CD14-positive monocyte (primary cell): ENCODE data around the gene CTNNAL1. TPM values are rescaled to one million over a fixed set of nuclear protein-coding genes. Genes with fewer than 3 reads are reported as not detected.

Experiments
- DNase-seq, 3 donors: peaks; one replicate each; pipeline ENCODE4 v3.0.0-alpha.2; 2011 to 2022
- H2AFZ ChIP-seq: 2 replicates; pipeline ENCODE4 v1.6.0; 2012; ENCODE audit warnings: mild to moderate bottlenecking, low read depth, low read length, inconsistent platforms; ENCODE audit not compliant: insufficient read depth, poor library complexity, severe bottlenecking
- H3K27ac ChIP-seq, 2 donors: 1 replicate in 1 of 2; 2 replicates in 1 of 2; pipeline ENCODE4 v1.5.1; 2012 to 2013; ENCODE audit warnings: low read length in 2 of 2, control low read depth in 1 of 2, inconsistent platforms in 1 of 2, low read depth in 1 of 2, mild to moderate bottlenecking in 1 of 2
- H3K27me3 ChIP-seq, 2 donors: one replicate each; pipeline versions ENCODE4 v1.6.0 to v1.6.1; 2011 to 2013; ENCODE audit warnings: low read length in 2 of 2; ENCODE audit not compliant: control insufficient read depth in 2 of 2, insufficient read depth in 2 of 2
- H3K36me3 ChIP-seq, 2 donors: replicated peaks in 1 of 2; 1 replicate in 1 of 2; 2 replicates in 1 of 2; pipeline versions ENCODE4 v1.5.1 to v1.6.1; 2012 to 2013; ENCODE audit warnings: low read length in 2 of 2, control low read depth in 1 of 2, inconsistent platforms in 1 of 2, mild to moderate bottlenecking in 1 of 2; ENCODE audit not compliant: insufficient read depth in 2 of 2, control insufficient read depth in 1 of 2
- H3K4me1 ChIP-seq, 2 donors: 1 replicate in 1 of 2; 2 replicates in 1 of 2; pipeline versions ENCODE4 v1.5.1 to v1.6.1; 2012 to 2013; ENCODE audit warnings: low read length in 2 of 2, control low read depth in 1 of 2, inconsistent platforms in 1 of 2, mild to moderate bottlenecking in 1 of 2, moderate library complexity in 1 of 2; ENCODE audit not compliant: insufficient read depth in 2 of 2, control insufficient read depth in 1 of 2
- H3K4me2 ChIP-seq: replicated peaks from 2 replicates; pipeline ENCODE3; 2012; ENCODE audit warnings: low read length, moderate library complexity, mild to moderate bottlenecking; ENCODE audit not compliant: poor library complexity, severe bottlenecking; ENCODE audit errors: extremely low read depth
- H3K4me3 ChIP-seq, 3 experiments: fragments of 200-600 bp in 1 of 3; sonication (generic) in 1 of 3; replicated peaks in 1 of 3; 1 replicate in 2 of 3; 2 replicates in 1 of 3; pipeline ENCODE4 v1.5.1; 2011 to 2013; ENCODE audit warnings: low read length in 3 of 3, mild to moderate bottlenecking in 3 of 3, control low read depth in 2 of 3, low read depth in 2 of 3, inconsistent platforms in 1 of 3, moderate library complexity in 1 of 3
- H3K79me2 ChIP-seq: 2 replicates; pipeline ENCODE4 v1.6.0; 2012; ENCODE audit warnings: mild to moderate bottlenecking, control low read depth, inconsistent platforms, low read length, moderate library complexity; ENCODE audit not compliant: insufficient read depth
- H3K9ac ChIP-seq: 2 replicates; pipeline ENCODE4 v1.6.0; 2017; ENCODE audit warnings: low read length, mild to moderate bottlenecking; ENCODE audit not compliant: insufficient read depth, poor library complexity, severe bottlenecking
- H3K9me3 ChIP-seq, 2 donors: replicated peaks in 1 of 2; 1 replicate in 1 of 2; 2 replicates in 1 of 2; pipeline versions ENCODE4 v1.5.1 to v1.6.1; 2012 to 2013; ENCODE audit warnings: low read length in 2 of 2, control low read depth in 1 of 2; ENCODE audit not compliant: control insufficient read depth in 1 of 2, insufficient read depth in 1 of 2
- H4K20me1 ChIP-seq: 2 replicates; pipeline ENCODE4 v1.6.0; 2012; ENCODE audit warnings: mild to moderate bottlenecking, low read length, control low read depth, moderate library complexity; ENCODE audit not compliant: insufficient read depth
- H3K27ac Mint-ChIP-seq, 7 donors: one replicate each; pipeline ENCODE4 v1.8.0; 2020; ENCODE audit warnings: mild to moderate bottlenecking in 7 of 7, mixed read lengths in 7 of 7, moderate library complexity in 6 of 7, inconsistent platforms in 2 of 7
- H3K27me3 Mint-ChIP-seq, 3 donors: one replicate each; pipeline ENCODE4 v1.8.0; 2021 to 2022; ENCODE audit warnings: low read depth in 3 of 3, mild to moderate bottlenecking in 3 of 3, mixed read lengths in 3 of 3, moderate library complexity in 3 of 3, inconsistent platforms in 1 of 3
- H3K36me3 Mint-ChIP-seq, 2 donors: one replicate each; pipeline ENCODE4 v1.8.0; 2020; ENCODE audit warnings: mixed read lengths in 2 of 2, inconsistent platforms in 1 of 2, mild to moderate bottlenecking in 1 of 2
- H3K4me1 Mint-ChIP-seq: one replicate; pipeline ENCODE4 v1.8.0; 2020; ENCODE audit warnings: mild to moderate bottlenecking, mixed read lengths
- H3K4me3 Mint-ChIP-seq, 2 donors: one replicate each; pipeline ENCODE4 v1.8.0; 2020; ENCODE audit warnings: mild to moderate bottlenecking in 2 of 2, mixed read lengths in 2 of 2, moderate library complexity in 1 of 2
- H3K9me3 Mint-ChIP-seq, 7 donors: one replicate each; pipeline ENCODE4 v1.8.0; 2020 to 2022; ENCODE audit warnings: mixed read lengths in 7 of 7, mild to moderate bottlenecking in 6 of 7, moderate library complexity in 6 of 7, inconsistent platforms in 2 of 7
- CTCF ChIP-seq: fragments of 200-600 bp; IDR thresholded peaks from one replicate; pipeline ENCODE4 v1.8.0; 2022; ENCODE audit warnings: antibody characterized with exemption, mild to moderate bottlenecking
- WGBS: methylation state at CpG from one replicate; pipeline ENCODE4 v1.1.5; 2013; ENCODE audit warnings: missing lambda C conversion rate; ENCODE audit not compliant: insufficient coverage; 5-methylcytosine and 5-hydroxymethylcytosine counted together
- intact Hi-C, 2 donors: fragments of 100-400 bp; cut with micrococcal nuclease; formaldehyde crosslinking; loops; one replicate each; pipeline versions ENCODE4 v1.15.0 to v1.15.1; 2023
- polyA plus RNA-seq, 3 donors: library from polyadenylated mRNA; depleted of rRNA in 1 of 3; unstranded in 2 of 3; stranded (reverse) in 1 of 3; fragments of 300-500 nt in 2 of 3; fragments of >200 nt in 1 of 3; fragmentation: Illumina TruSeq in 2 of 3; gene quantifications; 1 replicate in 2 of 3; 2 replicates in 1 of 3; pipeline ENCODE4 v1.2.3, GENCODE V29; 2012 to 2021

CTNNAL1 gene
- polyA plus RNA-seq, 3 donors, result 0.10 to 0.39 (median 0.25) TPM

DNA sequence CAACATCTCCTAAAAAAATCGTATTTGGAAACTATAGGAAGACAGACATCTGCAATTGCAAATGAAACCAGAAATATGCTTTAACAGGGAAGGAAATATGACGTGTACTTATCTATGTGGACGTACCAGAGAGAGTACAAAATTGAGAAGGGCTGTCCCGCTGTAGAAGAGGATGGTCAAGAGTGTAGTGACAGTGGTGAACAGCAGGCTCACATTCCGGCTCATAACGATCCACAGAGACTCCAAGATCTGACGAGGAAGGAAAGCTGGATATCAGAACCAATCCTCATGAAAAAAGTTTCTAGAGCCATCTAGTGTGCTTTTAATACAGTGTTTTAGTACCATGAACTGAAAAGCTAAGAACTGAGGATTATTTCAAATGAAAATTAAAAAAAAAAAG, 37.1 kb upstream of the CTNNAL1 start:
- Mint-ChIP-seq H3K4me1 (no peaks in the 10 kb centered on the region), H3K36me3 (peaks cover 81 to 90% of the 10 kb centered on the region in 2 donors), H3K4me3 (no peak overlapping the region), H3K9me3 (no peaks in the 10 kb centered on the region), H3K27me3 (no peaks in the 10 kb centered on the region), H3K27ac (no peak overlapping the region)
- TF ChIP-seq CTCF, result no peak
- 71% methylated on average over 3 of the region's 7 CpGs for WGBS
- H3K9ac ChIP-seq, result no peak overlapping the region
- H3K27ac ChIP-seq, result no peak overlapping the region
- no peaks in the 10 kb centered on the region for H4K20me1 ChIP-seq
- H3K4me2 ChIP-seq, result no peak overlapping the region
- no peaks in the 10 kb centered on the region for H3K4me1 ChIP-seq
- peaks cover 84 to 100% of the 10 kb centered on the region in 2 donors for H3K36me3 ChIP-seq
- no peaks in the 10 kb centered on the region for H3K27me3 ChIP-seq
- no peaks in the 10 kb centered on the region for H3K9me3 ChIP-seq
- no peak overlapping the region for H3K4me3 ChIP-seq
- no peaks in the 10 kb centered on the region for H3K79me2 ChIP-seq
- intact Hi-C loops, result no loop called here
- no peak for DNase-seq
- H2AFZ ChIP-seq, result no peak overlapping the region

DNA sequence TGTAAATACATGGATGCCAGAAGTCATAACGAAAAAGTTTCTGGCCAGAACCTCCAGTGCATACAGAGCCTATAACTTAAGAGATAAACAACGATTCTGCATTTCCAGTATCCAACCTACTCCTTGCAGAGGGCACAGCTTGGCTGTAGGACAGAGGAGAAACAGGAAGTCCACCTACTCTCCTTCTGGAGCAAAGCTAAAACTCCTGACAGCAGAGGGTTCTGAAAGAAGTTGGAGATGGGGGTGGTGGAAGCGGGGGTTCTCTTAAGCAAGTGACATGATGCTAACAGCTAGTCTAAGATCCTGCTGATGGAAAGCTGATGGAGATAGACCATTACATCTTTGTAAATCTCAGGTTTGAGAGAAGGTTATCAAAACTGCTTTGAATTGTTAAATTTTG, 35.5 kb upstream of the CTNNAL1 start:
- Histone ChIP-seq H3K79me2 (no peaks in the 10 kb centered on the region), H2AFZ (no peak overlapping the region), H3K36me3 (peaks cover 84 to 100% of the 10 kb centered on the region in 2 donors), H3K27me3 (no peaks in the 10 kb centered on the region), H3K4me2 (no peak overlapping the region), H3K27ac (no peak overlapping the region), H3K9me3 (no peaks in the 10 kb centered on the region), H4K20me1 (no peaks in the 10 kb centered on the region), H3K9ac (no peak overlapping the region), H3K4me3 (no peak overlapping the region), H3K4me1 (no peaks in the 10 kb centered on the region)
- Mint-ChIP-seq H3K36me3 (peaks cover 80 to 89% of the 10 kb centered on the region in 2 donors), H3K4me1 (no peaks in the 10 kb centered on the region), H3K27me3 (no peaks in the 10 kb centered on the region), H3K9me3 (no peaks in the 10 kb centered on the region), H3K27ac (peak overlapping the region in 1 of 7 donors; percentile 27), H3K4me3 (no peak overlapping the region)
- 100% methylated on average over 1 of the region's 3 CpGs for WGBS
- no peak for DNase-seq
- intact Hi-C loops, result no loop called here
- TF ChIP-seq CTCF, result no peak
